GM18502 (cell line): Measurements from ENCODE around the gene CACNA1C.

Source experiments
- ATAC-seq: cut with Tn5 transposase; IDR thresholded peaks from one replicate; pipeline ENCODE4 v1.9.1; 2021; ENCODE audit warnings: mild to moderate bottlenecking; ENCODE audit not compliant: unreplicated experiment, poor library complexity

Gene CACNA1C

DNA sequence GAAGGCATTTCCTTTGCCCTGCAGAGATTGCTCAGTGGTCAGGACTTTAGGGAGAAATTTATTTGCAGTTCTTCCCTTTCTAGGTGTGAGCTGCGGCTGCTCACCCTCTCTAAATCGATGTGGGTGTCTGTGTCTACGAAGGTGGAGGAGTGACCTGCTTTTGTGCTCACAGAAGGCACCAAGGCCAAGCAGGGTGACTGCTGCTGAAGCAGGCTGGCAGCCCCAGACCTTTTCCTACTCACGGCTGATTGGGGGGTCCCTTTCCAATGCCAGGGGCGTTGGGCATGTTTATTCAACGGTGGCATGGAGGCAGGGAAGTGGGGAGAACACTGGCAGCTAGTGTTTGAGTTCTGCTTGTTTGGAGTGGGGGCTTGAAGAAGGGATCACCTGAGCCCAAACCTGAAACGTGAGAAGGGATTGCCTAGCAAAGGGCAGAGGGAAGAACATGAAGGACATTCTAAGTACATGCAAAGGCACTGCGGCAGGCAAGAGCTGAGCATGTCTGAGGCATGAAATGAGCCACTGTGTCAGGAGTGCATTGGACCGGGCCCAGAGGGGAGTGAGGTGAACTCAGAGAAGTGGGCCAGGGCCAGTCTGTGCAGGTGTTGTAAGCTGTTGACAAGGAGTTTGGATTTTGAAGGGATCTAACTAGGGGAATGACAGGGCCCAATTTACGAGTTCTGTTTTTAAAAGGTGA is 56.3 kb downstream of the CACNA1C start:
- ATAC-seq, result no peak

- ATAC-seq, result no peak
These were observed 57.3 kb downstream of the CACNA1C start for GRCh38 chr12:2110127-2110526.

- ATAC-seq, result no peak
These were observed 58.2 kb downstream of the CACNA1C start for GRCh38 chr12:2110849-2111566.

DNA sequence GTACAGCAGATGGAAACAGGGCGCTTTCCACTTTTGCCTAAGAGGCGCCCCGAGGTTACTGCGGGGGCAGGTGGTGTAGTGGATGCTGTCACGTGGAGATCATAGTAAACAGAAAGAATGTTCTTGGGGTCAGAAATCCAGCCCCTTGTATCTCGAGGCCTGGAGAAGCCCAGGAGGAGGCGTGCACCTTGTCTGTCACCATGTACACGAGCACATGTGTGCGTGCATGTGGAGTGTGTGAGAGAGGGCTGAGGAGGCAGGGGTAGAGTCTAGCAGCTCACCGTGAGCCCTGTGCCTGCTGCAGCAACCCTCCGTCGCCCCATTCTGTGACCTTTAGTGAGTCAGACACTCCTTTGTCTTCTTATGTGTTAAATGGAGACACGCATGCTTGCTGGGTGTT is 59.0 kb downstream of the CACNA1C start:
- no peak for ATAC-seq

DNA sequence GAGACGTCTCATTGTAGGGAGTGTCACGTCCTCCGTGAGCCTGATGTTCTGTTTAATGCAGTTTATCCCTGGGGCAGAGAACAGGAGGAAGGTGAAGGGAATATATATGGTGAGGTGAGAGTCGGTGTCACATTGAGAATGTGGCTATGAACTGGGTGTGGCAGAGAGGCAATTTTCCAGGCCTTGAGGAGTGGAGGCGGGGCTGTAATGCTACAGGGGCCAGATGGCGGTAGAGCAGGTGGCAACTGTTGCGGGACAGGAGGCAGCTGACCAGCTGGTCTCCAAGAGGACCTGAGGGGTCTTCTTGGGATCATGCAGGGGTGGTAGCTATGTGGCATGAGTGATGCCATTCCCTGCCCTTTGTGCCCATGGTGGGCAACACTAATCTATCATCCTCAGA is 59.6 kb downstream of the CACNA1C start:
- no peak for ATAC-seq

- no peak for ATAC-seq
These were observed 60.5 kb downstream of the CACNA1C start for GRCh38 chr12:2113119-2113912.

- no peak for ATAC-seq
These were observed 61.3 kb downstream of the CACNA1C start for GRCh38 chr12:2114071-2114470.

DNA sequence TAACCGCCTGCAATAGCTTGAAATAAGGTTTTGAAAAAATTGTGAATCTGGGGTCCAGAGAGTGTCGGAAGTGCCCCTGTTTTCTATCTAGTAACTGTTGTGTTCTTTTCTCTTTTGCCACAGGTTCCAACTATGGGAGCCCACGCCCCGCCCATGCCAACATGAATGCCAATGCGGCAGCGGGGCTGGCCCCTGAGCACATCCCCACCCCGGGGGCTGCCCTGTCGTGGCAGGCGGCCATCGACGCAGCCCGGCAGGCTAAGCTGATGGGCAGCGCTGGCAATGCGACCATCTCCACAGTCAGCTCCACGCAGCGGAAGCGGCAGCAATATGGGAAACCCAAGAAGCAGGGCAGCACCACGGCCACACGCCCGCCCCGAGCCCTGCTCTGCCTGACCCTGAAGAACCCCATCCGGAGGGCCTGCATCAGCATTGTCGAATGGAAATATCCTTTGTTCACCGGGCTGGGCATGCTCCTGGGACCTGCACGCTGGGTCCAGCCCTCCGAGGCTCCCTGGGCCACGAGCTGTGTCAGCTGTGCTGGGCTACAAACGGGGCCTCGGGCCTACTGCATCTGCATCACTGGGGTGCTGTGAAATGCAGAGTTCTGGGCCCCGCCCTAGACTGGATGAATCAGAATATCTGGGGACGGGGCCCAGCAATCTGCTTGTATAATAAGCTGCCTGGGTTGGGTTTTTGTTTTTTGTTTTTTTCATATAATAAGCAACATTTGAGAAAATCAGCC is 62.5 kb downstream of the CACNA1C start:
- no peak for ATAC-seq

DNA sequence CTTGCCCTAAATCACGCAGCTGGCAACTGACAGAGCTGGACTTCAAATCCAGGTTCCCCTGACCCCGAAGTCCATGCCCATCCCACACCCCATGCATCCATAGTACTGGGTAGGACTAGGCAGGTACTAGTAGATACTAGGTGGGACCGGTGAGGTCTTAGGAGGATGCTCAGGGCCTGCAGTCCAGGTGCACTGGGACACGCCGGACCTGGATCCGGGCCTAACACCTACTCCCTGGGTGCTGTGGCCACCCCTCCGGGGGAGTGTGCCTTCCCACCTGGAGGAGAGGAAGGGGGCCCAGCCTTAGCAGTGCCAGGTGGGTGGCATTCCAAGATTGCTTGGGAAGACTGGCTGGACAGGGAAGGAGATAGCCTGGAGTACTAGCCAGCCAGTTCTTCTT is 64.8 kb downstream of the CACNA1C start:
- ATAC-seq, result no peak

GRCh38 chr12:2118061-2118460 is 65.3 kb downstream of the CACNA1C start:
- no peak for ATAC-seq

GRCh38 chr12:2118481-2119255 is 65.9 kb downstream of the CACNA1C start:
- no peak for ATAC-seq

DNA sequence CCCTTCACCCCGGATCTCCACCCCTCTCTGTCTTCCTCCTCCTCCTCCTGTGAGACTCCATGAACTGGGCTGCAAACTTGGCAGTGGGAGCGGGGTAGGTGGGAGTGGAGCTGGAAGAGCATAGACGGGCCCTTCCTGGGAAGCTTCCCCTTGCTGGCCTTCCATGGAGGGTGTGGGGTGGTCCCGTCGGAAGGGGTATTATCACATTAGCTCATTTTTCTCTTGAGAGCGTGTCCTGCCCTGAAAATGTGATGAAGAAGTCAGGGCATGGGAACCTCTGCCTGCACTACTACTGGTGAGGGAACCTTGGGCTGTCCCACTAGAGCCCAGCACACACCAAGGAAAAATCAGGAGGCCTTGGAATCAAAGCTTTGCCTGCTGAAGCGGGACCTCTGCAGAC is 66.5 kb downstream of the CACNA1C start:
- no peak for ATAC-seq

GRCh38 chr12:2120982-2121758 is 68.4 kb downstream of the CACNA1C start:
- no peak for ATAC-seq

DNA sequence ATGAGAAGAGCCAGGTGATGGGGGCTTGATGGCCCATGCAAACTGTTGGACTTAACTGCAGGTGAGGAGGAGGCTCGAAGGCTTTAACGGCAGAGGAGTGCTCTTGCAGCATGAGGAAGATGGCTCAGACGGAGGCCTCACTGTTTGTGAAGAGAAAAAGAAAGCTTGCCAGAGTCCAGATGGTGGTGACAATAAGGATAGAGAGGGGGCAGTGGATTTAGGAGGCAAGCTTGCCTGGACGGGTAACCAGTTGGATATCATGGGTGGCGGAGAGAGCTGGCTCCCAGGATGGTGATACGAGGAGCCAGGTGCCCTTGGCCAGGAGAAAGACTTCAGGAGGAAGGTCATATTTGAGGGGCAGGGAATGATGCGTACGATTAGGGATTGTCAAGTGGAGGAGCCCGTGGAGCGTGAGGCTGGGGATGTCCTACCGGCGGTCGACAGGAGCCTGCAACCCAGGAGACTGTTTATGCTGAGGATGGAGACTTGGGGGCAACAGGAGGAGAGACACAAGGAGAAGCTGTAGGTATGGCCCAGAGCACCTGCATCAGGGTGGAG is 71.8 kb downstream of the CACNA1C start:
- ATAC-seq, result no peak

GRCh38 chr12:2125651-2126522 is 73.1 kb downstream of the CACNA1C start:
- no peak for ATAC-seq

- no peak for ATAC-seq
These were observed 74.1 kb downstream of the CACNA1C start for GRCh38 chr12:2126676-2127406.

DNA sequence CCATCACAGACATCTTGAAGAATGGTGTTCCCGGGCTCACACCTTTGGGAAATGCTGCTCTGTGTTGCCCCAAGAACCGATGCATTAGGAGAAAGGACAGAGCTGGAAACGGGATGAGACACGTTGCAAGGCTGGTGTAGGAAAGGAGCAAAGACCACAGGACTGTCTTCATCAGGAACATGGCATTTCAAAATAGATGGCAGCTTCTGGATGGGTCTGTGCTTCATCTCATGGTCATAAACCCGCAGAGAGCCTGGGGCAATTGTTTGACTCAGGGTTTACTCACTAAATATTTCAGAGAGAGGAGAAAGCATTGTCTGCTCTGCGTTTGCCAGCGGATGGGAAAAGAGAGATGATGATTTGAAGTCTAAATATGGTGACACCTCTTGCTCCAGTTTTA is 76.3 kb downstream of the CACNA1C start:
- ATAC-seq, result no peak
